ENCODE results near the gene PIGC.

- no peak for TF ChIP-seq ZNF274 (IDR thresholded peaks at IDR 0.05; ENCODE audit: low read depth, low read length)
- TF ChIP-seq SUZ12 (IDR thresholded peaks at IDR 0.05; ENCODE audit: extremely low read depth, insufficient read depth, insufficient read length), result no peak
Measured at GRCh38 chr1:172401477-172401876, 42.4 kb downstream of the PIGC start.
